Esophagus (tissue), 2 donors: Measurements from ENCODE around the gene UNC13C. TPM values are rescaled to one million over a fixed set of nuclear protein-coding genes. Genes with fewer than 3 reads are reported as not detected.

Experiments
- H3K27ac ChIP-seq, 2 donors: one replicate each; pipeline ENCODE4 v1.5.1; 2013; ENCODE audit warnings: low read depth in 2 of 2, mild to moderate bottlenecking in 2 of 2, inconsistent platforms in 1 of 2, low read length in 1 of 2, moderate library complexity in 1 of 2
- H3K27me3 ChIP-seq, 2 donors: one replicate each; pipeline ENCODE4 v1.6.1; 2013; ENCODE audit warnings: low read length in 2 of 2, control low read depth in 1 of 2, mild to moderate bottlenecking in 1 of 2; ENCODE audit not compliant: insufficient read depth in 2 of 2, control insufficient read depth in 1 of 2
- H3K36me3 ChIP-seq, 2 donors: one replicate each; pipeline ENCODE4 v1.6.1; 2013; ENCODE audit warnings: low read length in 1 of 2; ENCODE audit not compliant: control insufficient read depth in 2 of 2, insufficient read depth in 2 of 2
- H3K4me1 ChIP-seq, 2 donors: one replicate each; pipeline ENCODE4 v1.6.1; 2013; ENCODE audit warnings: low read length in 1 of 2; ENCODE audit not compliant: control insufficient read depth in 2 of 2, insufficient read depth in 2 of 2
- H3K4me3 ChIP-seq, 2 donors: one replicate each; pipeline ENCODE4 v1.5.1; 2013; ENCODE audit warnings: low read length in 2 of 2, mild to moderate bottlenecking in 2 of 2, low read depth in 1 of 2, moderate library complexity in 1 of 2
- H3K9me3 ChIP-seq, 2 donors: one replicate each; pipeline ENCODE4 v1.6.1; 2013; ENCODE audit warnings: mild to moderate bottlenecking in 2 of 2, low read depth in 1 of 2, low read length in 1 of 2, moderate library complexity in 1 of 2; ENCODE audit not compliant: control insufficient read depth in 2 of 2, insufficient read depth in 1 of 2
- WGBS, 2 donors: extraction: QIAGEN DNeasy Blood & Tissue Kit; methylation state at CpG; one replicate each; pipeline ENCODE4 v1.1.7; 2013; 5-methylcytosine and 5-hydroxymethylcytosine counted together
- polyA plus RNA-seq, 2 donors: library from polyadenylated mRNA; stranded (reverse); fragments of 200-250 nt; gene quantifications; one replicate each; pipeline ENCODE4 v1.2.3, GENCODE V29; 2013
- donor health status: healthy with polysubstance abuse.
- donor health status: Bipolar disorder and iron deficiency.

Gene UNC13C
- polyA plus RNA-seq, 2 donors, result under 0.01 TPM; not detected in 1

DNA sequence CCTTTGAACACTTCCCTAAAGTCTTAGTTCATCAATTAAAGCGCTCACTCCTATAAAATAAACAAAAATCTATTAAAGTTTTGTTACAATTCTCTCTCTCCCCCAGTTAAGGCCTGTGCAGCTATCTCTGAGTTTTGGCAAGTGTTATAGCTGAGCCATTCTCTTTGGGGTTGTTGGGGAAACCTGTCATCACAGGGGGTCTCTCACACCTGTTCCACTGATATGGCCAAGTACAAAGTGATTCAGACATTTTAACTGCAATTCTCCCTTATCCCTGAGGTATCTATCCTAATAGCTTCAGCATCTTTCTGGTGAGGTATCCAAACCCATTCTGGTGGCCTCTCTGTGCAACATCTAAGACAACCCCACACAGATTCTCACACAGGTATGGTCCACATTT lies 116.4 kb downstream of the UNC13C start:
- WGBS, 2 donors, result 70 to 72% methylated on average over 1 of the region's 1 CpG
- Histone ChIP-seq H3K27me3 (no peaks in the 10 kb centered on the region), H3K4me3 (no peak overlapping the region), H3K9me3 (no peaks in the 10 kb centered on the region), H3K36me3 (no peaks in the 10 kb centered on the region), H3K27ac (no peak overlapping the region), H3K4me1 (no peaks in the 10 kb centered on the region)

DNA sequence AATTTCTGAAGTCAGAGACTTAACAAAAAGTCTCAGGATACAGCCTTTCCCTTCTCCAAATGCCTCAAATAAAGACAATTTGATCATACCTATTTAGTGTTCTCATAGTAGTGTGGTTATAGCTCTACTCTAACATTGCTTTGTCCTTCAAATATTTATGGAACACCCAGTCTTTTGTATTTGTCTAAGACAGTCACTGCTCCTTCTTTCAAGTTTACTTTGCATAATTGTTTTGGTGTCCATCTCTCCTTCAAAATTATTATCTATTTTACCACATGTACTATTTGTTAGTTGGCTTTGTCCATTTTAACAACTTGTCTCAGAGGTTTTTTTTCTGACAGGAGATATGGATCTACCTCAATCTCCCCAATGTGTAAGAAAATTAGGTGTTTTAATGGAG lies 118.8 kb downstream of the UNC13C start:
- no peaks in the 10 kb centered on the region for H3K9me3 ChIP-seq
- H3K36me3 ChIP-seq, result no peaks in the 10 kb centered on the region
- no peak overlapping the region for H3K4me3 ChIP-seq
- H3K4me1 ChIP-seq, result no peaks in the 10 kb centered on the region
- H3K27me3 ChIP-seq, result no peaks in the 10 kb centered on the region
- H3K27ac ChIP-seq, result no peak overlapping the region

DNA sequence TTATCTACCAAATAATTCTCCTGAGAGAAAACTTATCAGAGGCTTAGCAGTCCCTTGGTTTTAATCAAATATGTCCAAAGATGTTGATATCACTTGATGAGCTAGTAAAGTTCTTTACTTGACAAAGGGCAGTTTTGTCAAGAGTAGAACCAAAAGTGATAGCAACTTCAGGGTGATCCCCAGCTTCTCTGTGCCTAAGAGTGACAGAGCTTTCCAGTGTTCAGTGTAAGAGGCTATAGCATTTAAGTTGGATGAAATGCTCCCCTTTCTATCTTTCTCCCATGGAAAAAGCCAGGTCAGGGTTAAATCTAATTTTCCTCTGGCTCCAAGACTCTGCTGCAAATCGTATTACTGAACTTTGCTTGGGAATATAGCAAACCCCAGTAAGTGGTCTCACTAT lies 120.8 kb downstream of the UNC13C start:
- Histone ChIP-seq H3K27ac (no peak overlapping the region), H3K27me3 (no peaks in the 10 kb centered on the region), H3K36me3 (no peaks in the 10 kb centered on the region), H3K9me3 (no peaks in the 10 kb centered on the region), H3K4me3 (no peak overlapping the region), H3K4me1 (no peaks in the 10 kb centered on the region)
- 48 to 58% methylated on average over 1 of the region's 1 CpG for WGBS, 2 donors

DNA sequence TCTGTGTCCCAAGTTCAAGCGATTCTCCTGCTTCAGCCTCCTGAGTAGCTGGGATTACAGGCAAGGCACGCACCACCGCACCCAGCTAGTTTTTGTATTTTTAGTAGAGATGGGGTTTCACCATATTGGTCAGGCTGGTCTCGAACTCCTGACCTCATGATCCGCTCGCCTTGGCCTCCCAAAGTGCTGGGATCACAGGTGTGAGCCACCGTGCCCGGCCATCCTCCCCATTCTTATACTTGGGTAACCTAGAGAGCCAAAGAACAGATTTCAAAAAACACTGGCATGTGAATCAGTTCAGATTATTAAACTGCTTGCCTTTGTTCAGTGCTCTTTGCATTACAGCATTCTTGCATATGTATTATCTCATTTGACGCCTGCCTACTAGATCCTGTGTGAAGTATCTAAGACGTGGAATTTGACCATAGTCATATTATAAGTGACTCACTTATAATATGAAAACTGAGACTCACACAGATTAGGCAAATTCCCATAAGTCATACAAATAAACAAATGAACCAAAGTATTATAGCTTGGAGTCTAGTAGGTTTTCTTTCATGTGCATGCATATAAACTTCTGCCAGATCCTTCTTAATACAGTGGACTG lies 123.5 kb downstream of the UNC13C start:
- Histone ChIP-seq H3K4me1 (no peaks in the 10 kb centered on the region), H3K9me3 (no peaks in the 10 kb centered on the region), H3K27me3 (no peaks in the 10 kb centered on the region), H3K27ac (no peak overlapping the region), H3K4me3 (no peak overlapping the region), H3K36me3 (no peaks in the 10 kb centered on the region)
- 75 to 76% methylated on average over 10 of the region's 10 CpGs for WGBS, 2 donors

DNA sequence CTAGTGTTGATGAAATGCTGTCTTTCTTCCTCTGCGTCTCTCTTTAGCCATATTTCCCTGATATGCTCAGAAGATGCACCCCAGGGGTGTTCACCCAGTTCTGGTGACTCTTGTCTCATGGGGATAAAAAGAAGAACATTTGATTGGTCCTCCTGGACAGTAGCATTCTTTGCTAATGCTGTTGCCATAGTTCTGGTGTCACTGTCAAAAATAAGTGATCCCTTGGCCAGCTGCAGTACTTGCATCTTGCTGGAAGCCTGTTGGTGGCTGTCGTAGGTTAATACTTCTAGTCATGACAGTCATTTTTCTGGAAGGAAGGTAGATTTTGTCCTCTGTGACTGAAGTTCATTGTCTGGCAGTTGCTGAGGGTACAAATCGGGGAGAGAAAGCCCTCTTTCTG lies 124.5 kb downstream of the UNC13C start:
- no peaks in the 10 kb centered on the region for H3K9me3 ChIP-seq
- H3K36me3 ChIP-seq, result no peaks in the 10 kb centered on the region
- 70 to 78% methylated on average over 3 of the region's 3 CpGs for WGBS, 2 donors
- H3K4me1 ChIP-seq, result no peaks in the 10 kb centered on the region
- H3K4me3 ChIP-seq, result no peak overlapping the region
- no peaks in the 10 kb centered on the region for H3K27me3 ChIP-seq
- no peak overlapping the region for H3K27ac ChIP-seq

DNA sequence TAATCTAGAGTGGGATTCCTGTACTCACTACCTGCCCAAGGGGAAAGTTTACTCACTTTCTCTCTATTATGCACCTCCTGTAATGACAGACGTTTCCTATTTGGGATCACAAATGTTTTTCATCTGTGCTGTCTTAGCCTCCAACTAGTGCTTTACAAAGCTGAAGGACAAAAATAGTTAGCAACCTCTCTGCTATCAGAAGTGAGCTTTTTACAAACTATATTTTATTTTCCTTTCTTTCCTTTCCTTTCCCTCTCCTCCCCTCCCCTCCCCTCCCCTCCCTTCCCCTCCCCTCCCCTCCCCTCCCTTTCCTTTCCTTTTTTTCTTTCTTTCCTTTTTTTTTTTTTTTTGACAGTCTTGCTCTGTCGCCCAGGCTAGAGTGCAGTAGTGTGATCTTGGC lies 130.8 kb downstream of the UNC13C start:
- H3K27me3 ChIP-seq, result no peaks in the 10 kb centered on the region
- no peaks in the 10 kb centered on the region for H3K9me3 ChIP-seq
- H3K4me1 ChIP-seq, result no peaks in the 10 kb centered on the region
- H3K27ac ChIP-seq, result no peak overlapping the region
- no peak overlapping the region for H3K4me3 ChIP-seq
- H3K36me3 ChIP-seq, result no peaks in the 10 kb centered on the region
- 41 to 71% methylated on average over 1 to 2 of the region's 2 CpGs for WGBS, 2 donors

DNA sequence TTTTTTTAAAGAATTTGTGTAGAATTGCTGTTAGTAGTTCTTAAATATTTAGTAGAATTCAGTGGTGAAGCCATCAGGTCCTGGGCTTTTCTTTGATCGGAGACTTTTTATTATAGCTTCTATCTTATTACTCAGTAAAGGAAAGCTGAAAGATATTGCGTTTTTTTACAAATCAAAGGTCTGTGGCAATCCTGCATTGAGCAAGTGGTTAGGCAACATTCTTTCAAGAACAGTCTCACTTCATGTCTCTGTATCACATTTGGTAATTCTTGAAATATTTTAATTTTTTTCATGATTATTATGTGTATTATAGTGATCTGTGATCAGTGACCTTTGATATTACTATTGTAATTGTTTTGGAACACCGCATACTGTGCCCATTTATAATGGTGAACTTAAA lies 140.8 kb downstream of the UNC13C start:
- H3K27ac ChIP-seq, result no peak overlapping the region
- H3K4me3 ChIP-seq, result no peak overlapping the region
- H3K9me3 ChIP-seq, result no peaks in the 10 kb centered on the region
- no peaks in the 10 kb centered on the region for H3K36me3 ChIP-seq
- WGBS, 2 donors, result 82 to 83% methylated on average over 3 of the region's 3 CpGs
- no peaks in the 10 kb centered on the region for H3K27me3 ChIP-seq
- no peaks in the 10 kb centered on the region for H3K4me1 ChIP-seq

DNA sequence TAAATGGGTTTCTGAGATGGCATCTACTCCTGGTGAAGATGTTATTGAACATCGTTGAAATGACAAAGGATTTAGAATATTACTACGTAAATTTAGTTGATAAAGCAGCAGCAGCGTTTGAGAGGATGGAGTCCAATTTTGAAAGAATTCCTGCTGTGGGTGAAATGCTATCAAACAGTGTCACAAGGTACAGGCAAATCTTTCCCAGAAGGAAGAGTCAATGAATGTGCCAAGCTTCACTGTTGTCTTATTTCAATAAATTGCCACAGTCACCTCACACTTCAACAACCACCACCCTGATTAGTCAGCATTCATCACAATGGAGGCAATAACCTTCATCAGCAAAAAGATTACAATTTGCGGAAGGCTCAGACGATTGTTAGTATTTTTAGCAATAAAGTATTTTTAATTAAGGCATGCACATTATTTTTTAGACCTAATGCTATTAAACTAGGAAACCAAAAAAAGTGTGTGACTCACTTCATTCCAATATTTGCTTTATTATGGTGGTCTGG lies 142.8 kb downstream of the UNC13C start:
- Histone ChIP-seq H3K27ac (no peak overlapping the region), H3K4me3 (no peak overlapping the region), H3K9me3 (peaks cover 0 to 2% of the 10 kb centered on the region in 2 donors), H3K36me3 (no peaks in the 10 kb centered on the region), H3K4me1 (no peaks in the 10 kb centered on the region), H3K27me3 (no peaks in the 10 kb centered on the region)
- 89 to 93% methylated on average over 5 of the region's 5 CpGs for WGBS, 2 donors

DNA sequence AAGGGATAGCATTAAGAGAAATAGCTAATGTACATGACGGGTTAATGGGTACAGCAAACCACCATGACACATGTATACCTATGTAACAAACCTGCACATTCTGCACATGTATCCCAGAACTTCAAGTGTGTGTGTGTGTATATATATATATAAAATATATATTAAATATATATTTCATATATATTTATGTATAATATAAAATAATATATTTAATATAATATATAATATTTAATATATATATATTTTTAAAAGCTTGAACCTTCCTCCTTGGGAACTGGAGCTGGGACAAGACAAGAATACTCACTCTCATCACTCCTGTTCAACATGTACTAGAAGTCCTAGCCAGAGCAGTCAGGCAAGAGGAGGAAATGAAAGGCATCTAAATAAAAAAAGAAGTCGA lies 149.3 kb downstream of the UNC13C start:
- Histone ChIP-seq H3K36me3 (no peaks in the 10 kb centered on the region), H3K27ac (no peak overlapping the region), H3K4me3 (no peak overlapping the region), H3K27me3 (no peaks in the 10 kb centered on the region), H3K9me3 (peaks cover 0 to 2% of the 10 kb centered on the region in 2 donors), H3K4me1 (no peaks in the 10 kb centered on the region)
- 87 to 89% methylated on average over 2 of the region's 2 CpGs for WGBS, 2 donors

DNA sequence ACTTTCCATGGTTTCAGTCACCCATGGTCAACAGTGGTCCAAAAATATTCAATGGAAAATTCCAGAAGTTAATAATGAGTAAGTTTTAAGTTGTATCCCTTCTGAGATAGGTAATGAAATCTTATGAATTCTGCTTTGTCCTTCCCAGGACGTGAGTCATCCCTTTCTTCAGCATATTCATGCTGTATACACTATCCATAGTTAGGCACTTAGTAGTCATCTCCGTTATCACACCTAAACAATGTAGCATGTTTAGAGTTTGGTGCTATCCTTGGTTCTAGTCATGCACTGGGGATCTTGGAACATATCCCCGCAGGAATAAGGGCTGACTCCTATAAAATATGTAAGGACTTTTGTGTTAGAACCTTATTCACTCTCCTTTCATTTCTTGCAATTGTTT lies 153.2 kb downstream of the UNC13C start:
- Histone ChIP-seq H3K27ac (no peak overlapping the region), H3K4me1 (no peaks in the 10 kb centered on the region), H3K4me3 (no peak overlapping the region), H3K9me3 (no peaks in the 10 kb centered on the region), H3K27me3 (no peaks in the 10 kb centered on the region), H3K36me3 (no peaks in the 10 kb centered on the region)
- whole genome bisulfite sequencing, 2 donors, result 69 to 75% methylated on average over 3 of the region's 3 CpGs
